HTERT RPE-1 (cell line): ENCODE measurements around the gene NDUFA13.

Experiments
- in situ Hi-C: fragments of 300-500 bp; cut with MboI; formaldehyde crosslinking; loops from 4 replicates; pipeline ENCODE4 v1.14.3; 2020; ENCODE audit warnings: low sequenced_read_pairs

NDUFA13 gene

DNA sequence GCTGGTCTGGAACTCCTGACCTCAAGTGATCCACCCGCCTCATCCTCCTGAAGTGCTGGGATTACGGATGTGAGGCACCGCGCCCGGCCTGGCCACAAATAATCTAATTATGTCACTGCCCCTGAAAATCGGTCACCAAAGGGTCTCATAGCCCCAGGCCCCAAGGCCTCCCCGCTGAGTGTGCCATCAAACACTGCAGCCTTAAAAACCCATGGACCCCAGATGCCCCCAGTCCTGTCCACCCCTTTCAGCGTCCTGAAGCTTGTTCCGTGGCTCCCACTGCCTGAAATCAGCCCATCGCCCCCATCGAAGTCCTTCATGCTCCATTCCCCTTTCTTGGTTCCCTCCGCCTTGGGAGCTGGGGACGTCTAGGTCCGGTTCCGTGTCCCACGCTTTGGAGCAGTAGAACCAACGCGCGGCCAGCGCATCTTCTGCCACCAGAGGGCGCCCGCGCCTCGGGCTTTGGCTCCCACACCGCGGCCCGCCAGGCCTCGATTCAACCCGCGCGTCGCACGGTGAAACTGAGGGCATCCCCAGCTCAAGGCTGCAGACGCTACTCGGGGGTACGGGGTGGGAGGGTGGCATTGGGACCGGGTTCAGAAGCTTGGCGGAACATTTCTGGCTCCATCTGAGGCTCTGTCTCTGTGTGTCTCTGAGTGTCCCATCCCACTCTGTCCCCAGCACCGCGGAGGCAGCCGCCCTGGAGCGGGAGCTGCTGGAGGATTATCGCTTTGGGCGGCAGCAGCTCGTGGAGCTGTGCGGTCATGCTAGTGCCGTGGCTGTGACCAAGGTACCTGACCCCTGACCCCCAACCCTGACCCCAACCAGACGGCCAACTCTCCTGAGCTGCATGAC lies 16.2 kb downstream of the NDUFA13 start:
- in situ Hi-C loops: no loop called here

DNA sequence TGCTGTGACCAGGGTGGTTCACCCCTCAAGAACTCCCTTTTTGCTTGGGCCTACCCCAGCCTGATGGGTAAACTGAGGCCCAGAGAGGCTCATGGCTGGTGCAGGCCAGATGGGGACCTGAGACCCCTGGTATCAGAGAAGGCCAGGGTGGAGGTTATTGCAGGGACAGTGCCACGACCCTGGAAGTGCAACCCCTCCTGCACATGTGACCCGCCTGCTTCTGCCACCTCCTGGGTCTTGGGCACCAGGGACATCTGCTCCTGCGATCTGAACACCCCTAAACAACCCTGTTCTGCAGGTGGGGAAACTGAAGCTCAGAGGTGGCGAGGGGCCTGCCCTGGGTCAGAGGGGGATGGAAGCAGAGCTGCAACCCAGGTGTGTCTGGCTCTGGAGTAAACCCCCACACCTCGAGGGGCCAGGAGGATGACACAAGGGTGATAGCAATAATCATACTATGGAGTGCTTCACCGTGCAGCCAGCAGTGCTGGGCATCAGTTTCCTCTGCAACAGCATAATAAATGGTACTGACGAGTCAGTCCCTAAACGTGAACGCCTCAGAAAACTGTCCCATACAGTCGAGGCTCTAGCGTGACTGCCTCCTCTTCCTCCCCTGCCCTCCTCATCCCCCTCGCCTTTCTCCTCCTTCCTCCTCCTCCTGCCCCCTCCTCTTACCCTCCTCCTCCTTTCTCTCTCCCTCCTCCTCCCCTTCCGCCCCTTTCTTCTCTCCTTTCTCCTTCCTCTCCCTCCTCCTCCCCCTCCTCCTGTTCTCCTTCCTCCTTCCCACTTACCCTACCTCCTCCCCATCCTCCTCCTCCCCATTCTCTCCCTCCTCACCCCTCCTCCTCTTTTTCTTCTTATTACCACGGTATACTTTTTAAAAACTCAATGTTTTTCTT lies 17.0 kb downstream of the NDUFA13 start:
- in situ Hi-C loops: no loop called here

GRCh38 chr19:19533841-19534240 lies 17.8 kb downstream of the NDUFA13 start:
- in situ Hi-C loops: no loop called here

DNA sequence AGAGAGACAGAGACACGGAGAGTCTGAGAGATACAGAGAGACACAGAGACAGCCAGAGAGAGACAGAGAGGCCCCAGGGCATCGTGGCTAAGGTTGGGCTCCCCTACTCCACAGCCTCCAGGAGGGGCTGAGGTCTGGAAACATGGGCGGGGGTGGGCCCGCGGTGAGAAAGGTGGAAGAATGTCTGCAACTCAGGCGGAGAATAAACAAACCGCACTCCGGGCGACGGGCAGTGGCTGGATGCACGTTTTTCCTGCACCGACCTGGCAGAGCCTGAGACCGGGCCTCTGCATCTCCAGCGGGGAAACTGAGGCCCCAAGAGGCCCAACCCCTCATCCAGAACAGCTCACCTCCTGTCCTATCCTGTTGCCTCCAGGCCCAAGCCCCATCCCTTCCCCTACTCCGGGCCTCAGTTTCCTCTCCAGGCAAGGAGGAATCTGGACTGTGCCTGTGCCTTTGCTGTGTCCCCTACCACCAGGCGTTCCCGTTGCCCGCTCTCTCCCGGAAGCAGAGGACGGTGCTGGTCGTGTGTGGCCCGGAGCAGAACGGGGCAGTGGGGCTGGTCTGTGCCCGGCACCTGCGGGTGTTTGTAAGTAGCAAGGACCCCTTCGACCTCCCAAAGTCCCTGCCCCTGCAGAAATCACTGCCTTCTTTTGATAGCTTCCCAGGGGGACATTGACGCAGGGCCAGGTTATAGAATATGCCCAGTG lies 18.7 kb downstream of the NDUFA13 start:
- in situ Hi-C loops: no loop called here

DNA sequence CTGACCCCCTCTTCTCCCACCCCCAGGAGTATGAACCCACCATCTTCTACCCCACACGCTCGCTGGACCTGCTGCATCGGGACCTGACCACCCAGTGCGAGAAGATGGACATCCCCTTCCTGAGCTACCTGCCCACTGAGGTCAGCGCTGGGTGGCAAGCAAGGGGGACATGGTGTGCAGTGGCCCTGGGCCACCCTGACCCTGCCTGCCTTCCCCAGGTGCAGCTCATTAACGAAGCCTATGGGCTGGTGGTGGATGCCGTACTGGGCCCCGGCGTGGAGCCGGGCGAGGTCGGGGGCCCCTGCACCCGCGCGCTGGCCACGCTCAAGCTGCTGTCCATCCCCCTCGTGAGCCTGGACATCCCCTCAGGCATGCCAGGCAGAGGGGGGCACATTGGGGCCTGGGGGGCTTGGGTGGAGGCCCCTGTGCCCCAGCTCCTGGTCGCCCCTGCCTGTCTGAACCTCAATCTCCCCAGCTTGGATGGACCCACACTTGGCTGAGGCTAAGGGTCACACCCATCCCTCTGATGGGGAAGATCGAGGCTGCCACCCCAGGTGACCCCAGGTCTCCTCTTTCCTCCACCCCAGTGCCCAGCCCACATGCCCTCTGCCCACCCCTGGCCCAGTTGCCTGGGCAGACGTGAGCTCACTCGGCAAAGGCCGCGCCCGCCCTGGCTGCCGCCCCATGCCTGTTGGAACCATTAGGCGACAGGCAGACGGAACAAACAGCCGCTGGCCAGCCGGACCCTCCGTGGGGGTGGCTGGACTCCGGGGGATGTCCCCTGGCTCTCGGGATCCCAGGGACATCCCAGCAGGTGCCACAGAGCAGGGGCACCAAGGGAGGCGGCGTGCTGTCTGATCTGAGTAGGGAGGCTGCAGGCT lies 19.5 kb downstream of the NDUFA13 start:
- in situ Hi-C loops: no loop called here

GRCh38 chr19:19537075-19538048 lies 21.3 kb downstream of the NDUFA13 start:
- in situ Hi-C loops: no loop called here

DNA sequence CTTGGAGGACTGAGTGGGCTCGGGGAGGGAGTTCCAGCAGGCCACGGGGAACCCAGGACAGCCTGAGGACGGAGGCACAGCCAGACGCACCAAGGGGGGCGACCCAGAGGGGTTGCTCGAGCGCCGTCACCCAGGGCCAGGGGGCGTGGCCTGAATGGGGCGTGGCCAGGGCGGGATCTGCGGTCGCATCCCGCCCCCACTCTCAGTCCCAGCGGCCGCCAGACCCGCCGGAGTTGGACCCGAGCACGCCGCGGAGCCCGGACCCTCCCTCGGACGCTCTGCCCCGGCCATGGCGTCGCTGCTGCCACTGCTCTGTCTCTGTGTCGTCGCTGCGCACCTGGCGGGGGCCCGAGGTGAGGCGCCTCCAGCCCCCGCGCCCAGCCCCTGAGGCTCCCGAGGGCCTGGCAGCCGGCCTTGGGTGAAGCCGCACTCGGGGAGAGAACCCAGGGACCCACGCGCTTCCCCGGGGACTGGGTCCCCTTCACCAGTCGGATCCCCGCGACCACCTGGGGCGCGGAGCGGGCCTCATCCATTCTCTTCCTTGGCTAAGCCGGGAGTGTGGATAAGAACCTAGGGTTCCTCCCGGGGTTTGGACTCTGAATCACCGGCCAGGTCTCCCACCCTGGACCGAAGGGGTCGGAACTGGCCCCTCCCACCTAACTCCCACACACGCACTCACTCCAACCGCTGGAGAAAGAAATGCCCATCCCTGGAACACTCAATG lies 22.2 kb downstream of the NDUFA13 start, which contains the start of gene CILP2:
TSS of gene CILP2 (plus strand) at position 205 of the 724 bp plus-strand sequence. CDS start at position 290, 85 bp downstream.
- in situ Hi-C loops: no loop called here

GRCh38 chr19:19538785-19539166 lies 22.8 kb downstream of the NDUFA13 start:
- in situ Hi-C loops: no loop called here

DNA sequence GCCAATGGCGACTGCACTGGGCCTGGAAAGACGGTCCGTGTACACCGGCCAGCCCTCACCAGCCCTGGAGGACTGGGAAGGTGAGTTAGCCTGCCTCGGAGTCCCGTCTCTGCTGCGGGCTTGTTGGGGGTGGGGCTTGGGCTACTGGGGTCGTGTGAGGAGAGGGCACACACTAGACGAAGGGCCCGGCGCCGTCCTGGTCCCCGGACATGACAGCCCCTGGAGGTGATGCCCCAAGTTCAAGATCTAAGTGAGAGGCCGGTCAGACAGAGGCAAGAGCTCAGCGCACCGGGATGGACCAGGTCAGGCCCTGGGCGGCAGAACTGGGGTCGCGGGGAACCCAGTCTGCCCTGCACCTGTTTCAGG lies 23.7 kb downstream of the NDUFA13 start:
- in situ Hi-C loops: no loop called here

DNA sequence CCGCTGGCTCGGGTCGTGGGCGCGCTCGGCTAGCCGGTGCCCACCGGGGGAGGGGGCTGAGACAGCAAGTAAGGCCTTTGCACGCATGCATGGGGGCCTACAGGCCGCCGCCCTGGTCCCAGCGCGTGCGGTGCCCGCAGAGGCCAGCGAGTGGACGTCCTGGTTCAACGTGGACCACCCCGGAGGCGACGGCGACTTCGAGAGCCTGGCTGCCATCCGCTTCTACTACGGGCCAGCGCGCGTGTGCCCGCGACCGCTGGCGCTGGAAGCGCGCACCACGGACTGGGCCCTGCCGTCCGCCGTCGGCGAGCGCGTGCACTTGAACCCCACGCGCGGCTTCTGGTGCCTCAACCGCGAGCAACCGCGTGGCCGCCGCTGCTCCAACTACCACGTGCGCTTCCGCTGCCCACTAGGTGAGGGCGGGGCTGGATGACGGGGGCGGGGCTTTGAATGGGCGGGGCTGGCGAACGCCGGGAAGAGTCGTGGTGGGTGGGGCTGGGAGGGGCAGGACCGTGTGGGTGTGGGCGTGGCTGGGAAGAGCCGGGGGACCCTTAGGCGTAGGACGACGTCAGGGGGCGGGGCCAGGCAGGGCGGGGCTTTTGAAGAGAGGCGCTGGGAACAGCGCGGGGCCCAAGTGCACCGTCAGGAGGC lies 24.2 kb downstream of the NDUFA13 start:
- in situ Hi-C loops: no loop called here

- in situ Hi-C loops: no loop called here
These were observed 24.9 kb downstream of the NDUFA13 start for GRCh38 chr19:19540715-19541515.

GRCh38 chr19:19541616-19542015 lies 25.6 kb downstream of the NDUFA13 start:
- in situ Hi-C loops: no loop called here

DNA sequence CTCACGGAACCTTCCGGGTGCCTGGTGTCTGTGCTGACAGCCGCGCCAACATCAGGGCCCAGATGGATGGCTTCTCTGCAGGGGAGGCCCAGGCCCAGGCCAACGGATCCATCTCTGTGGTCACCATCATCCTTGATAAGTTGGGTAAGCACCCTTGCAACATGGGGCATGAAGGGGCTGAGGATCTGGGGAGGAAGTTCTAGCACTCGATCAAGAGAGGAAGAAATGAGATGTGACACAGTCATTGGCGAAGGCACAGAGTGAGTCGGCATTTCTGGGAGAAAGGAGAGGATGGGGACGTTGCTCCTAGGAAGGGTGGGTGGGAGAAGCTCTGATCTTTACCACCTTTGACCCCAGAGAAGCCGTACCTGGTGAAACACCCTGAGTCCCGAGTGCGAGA lies 26.5 kb downstream of the NDUFA13 start:
- in situ Hi-C loops: no loop called here

DNA sequence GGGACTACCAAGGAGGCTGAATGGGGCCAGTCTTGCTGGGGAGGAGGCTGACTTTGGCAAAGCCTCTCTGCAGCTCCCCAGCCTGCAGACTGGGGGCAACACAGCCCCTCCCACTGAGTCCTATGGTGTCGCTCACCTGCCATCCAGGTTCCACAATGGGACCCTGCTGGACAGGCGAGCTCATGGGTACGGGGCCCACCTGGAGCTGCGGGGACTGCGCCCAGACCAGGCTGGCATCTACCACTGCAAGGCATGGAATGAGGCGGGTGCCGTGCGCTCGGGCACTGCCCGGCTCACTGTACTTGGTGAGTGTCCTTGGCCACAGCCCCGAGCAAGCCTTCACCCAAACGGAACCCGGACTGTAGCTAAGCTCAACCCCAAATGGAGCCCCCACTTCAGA lies 27.1 kb downstream of the NDUFA13 start:
- in situ Hi-C loops: no loop called here

- in situ Hi-C loops: no loop called here
These were observed 27.6 kb downstream of the NDUFA13 start for GRCh38 chr19:19543640-19544039.

DNA sequence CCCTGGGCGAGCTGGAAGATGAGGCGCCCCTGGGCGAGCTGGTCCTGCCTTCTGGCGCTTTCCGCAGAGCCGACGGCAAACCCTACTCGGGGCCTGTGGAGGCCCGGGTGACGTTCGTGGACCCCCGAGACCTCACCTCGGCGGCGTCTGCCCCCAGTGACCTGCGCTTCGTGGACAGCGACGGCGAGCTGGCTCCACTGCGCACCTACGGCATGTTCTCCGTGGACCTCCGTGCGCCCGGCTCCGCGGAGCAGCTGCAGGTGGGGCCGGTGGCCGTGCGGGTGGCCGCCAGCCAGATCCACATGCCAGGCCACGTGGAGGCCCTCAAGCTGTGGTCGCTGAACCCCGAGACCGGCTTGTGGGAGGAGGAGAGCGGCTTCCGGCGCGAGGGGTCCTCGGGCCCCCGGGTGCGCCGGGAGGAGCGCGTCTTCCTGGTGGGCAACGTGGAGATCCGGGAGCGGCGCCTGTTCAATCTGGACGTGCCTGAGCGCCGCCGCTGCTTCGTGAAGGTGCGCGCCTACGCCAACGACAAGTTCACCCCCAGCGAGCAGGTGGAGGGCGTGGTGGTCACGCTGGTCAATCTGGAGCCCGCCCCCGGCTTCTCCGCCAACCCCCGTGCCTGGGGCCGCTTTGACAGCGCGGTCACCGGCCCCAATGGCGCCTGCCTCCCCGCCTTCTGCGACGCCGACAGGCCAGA lies 28.4 kb downstream of the NDUFA13 start:
- in situ Hi-C loops: no loop called here
